CD4-positive, alpha-beta T cell treated with Interferon gamma for 1 hour (primary cell): ENCODE measurements around the gene TGFB2.

ENCODE experiments used
- DNase-seq: peaks from one replicate; pipeline ENCODE4 v3.0.0-alpha.2; 2020

The TGFB2 gene

DNA sequence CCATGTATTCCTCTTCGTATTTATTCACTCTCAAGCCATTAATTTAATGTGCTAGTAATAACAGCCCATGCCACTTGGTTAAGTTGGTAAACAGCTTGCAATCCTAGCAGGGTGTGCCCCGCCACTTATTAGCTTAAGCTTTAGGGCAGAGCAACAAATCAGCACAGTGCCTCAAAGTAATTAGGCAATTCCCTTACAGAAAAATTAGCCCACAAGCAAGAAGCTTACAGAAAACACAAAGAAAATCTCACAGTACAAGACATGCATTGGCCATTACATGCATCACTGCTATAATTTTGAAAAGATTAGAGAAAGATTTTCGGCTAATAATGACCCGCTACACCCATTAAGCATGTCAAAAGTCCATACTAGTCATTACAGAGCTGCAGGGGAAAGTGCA, 47.6 kb downstream of the TGFB2 start:
- no peak for DNase-seq

GRCh38 chr1:218394416-218394815, 49.3 kb downstream of the TGFB2 start:
- no peak for DNase-seq

- DNase-seq: no peak
Measured at GRCh38 chr1:218394989-218395388, 49.9 kb downstream of the TGFB2 start.

DNA sequence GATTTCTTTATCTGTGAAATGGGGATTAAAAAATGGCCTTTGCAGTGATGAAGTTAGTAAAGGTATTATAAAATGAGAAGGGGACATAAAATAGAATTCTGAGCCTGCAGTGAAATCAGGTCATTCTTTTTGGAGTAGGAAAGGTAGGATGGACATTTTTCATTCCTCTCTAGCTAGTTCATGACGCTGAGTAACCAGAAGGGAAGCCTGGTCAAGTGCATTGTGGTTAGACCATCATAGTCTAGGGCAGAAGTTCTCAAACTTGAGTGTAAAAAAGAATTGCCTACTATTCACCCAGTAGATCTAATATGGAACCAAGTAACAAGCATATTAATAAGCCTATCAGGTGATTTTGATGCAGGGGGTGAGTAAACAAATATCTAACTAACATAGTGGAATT, 50.8 kb downstream of the TGFB2 start:
- no peak for DNase-seq

GRCh38 chr1:218397752-218398339, 52.7 kb downstream of the TGFB2 start:
- no peak for DNase-seq

DNA sequence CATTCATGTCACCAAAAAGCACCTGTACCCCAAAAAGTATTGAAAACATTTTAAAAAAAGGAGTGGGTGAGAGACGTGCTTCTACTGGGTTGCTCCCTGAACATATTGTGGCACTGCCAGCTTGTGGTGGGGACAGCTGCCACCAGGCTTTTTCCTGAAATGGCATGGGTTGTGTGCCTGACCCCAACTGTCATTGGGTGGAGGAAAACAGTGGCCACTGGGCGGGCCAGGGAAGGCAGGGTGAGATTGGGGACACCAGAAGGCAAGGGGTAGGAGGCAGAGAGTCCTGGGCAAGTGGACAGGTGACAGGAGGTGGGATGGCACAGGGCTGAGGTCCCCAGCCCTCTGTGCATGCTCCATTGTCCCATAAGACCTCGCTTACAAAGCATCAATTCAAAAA, 55.5 kb downstream of the TGFB2 start:
- DNase-seq: no peak

GRCh38 chr1:218401441-218401997, 56.4 kb downstream of the TGFB2 start:
- no peak for DNase-seq

DNA sequence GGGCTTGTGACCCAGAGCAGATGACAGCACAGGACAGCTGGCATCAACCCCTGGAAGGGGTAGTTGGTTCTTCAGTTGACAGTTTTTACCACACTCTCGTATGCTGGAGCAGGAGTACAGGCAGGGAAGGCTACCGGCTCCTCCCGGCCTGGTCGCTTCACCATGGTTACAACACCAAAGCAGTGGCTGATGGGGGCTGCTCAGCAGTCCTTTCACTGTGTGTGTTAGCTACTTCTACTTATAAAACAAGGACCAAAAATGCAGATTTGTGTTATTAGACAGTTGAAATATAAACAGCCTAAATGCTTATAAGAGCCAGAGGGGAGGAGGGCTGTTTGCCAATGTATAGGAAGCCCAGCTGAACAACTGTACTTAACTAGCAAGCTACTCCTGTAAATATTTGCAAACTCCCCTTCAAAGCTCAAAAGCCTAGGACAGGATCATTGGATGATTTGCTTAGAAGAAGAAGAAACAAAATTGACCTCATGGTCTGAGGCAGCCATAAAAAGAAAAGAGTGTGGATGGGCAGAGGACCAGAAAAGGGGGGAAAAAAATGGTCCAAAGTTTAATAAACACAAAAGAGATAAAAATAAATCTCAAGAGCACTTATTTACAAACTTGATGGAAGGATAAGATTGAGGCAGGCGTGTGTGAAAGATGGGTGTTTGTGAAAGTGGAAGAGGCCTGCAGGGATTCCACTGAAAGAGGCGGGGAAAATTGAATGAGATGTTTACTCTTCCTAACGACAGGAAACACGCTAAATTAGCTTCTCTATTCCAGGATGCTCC, 57.1 kb downstream of the TGFB2 start:
- no peak for DNase-seq

DNA sequence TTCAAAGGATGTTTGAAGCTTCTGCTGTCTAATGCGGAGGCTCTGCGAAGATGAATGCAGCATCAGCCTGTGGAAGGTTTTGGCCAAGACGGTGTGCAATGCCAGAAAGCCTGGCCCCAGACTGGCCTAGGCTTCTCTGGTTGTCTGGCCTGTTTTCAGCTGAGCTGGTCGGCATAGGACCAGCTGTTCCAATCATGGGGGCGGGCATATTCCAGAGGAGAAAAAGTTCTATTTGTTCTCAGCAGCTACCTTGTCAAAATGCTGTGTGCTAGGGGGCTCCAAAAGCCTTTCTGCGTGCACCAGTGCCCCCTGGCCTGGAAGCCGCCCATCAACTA, 57.6 kb downstream of the TGFB2 start:
- no peak for DNase-seq

GRCh38 chr1:218403300-218403699, 58.2 kb downstream of the TGFB2 start:
- no peak for DNase-seq

GRCh38 chr1:218407630-218408029, 62.5 kb downstream of the TGFB2 start:
- DNase-seq: no peak

GRCh38 chr1:218408135-218408534, 63.0 kb downstream of the TGFB2 start:
- no peak for DNase-seq

- DNase-seq: no peak
Measured at GRCh38 chr1:218408942-218409341, 63.8 kb downstream of the TGFB2 start.

DNA sequence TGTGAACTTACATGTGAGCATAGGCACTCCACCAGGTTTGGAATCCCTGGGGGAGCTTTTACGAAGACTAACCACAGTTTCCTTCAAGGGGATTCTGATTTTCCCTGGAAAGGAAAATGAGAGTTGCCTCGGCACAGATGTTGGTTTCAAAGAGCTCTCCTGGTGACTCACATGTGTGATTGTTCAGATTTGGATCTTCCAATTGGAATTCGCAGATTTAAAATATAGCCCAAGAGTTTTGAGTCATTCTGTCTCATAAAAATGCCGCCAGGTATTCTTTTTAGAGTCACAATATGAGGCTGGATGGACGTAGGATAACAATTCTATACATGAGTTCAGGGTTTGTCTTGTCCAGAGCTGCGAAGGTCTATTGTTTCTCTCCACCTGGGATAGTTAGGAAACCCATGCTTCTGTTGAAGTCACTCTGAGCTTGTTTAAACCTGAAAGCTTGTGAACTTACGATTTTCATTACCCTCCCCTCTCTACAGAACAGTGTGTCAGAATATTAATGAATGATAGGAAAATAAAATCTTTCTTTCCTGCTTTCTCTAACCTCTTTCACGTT, 64.9 kb downstream of the TGFB2 start:
- DNase-seq: no peak

DNA sequence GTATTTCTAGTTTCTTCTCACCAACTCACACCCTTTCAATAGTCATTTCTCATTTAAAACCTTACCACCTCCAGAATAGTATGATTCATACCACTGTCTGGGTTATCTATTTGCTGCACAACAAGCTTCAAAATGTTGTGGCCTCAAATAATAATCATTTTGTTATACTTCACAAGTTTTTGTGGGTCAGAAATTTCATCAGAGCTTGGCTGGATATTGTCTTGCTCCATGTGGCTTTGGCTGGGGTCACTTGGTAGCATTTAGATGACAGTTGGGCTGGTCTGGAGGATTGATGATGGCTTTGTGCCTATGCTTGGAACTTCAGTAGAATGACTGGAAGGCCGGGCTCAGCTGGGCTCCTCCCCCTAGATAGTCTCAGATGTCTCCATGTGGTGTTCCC, 66.0 kb downstream of the TGFB2 start:
- no peak for DNase-seq

DNA sequence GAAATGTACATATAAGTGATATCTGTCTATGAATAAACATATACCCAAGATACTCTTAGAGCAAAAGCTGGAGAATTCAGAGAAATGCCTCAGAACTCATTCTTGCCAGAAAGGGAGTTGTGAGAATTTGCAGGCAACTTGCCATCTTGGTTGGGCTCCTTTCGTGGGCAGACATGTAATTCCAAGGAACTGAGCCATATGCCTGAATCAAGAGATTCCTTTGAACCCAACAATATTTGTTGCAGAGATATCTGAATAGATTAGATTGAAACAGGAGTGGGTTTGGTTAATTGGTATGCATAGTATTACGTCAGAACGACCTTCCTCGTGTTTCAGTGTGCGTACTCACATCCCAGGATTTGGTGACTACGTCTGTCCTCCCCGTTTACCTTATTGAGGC, 67.0 kb downstream of the TGFB2 start:
- DNase-seq: no peak

DNA sequence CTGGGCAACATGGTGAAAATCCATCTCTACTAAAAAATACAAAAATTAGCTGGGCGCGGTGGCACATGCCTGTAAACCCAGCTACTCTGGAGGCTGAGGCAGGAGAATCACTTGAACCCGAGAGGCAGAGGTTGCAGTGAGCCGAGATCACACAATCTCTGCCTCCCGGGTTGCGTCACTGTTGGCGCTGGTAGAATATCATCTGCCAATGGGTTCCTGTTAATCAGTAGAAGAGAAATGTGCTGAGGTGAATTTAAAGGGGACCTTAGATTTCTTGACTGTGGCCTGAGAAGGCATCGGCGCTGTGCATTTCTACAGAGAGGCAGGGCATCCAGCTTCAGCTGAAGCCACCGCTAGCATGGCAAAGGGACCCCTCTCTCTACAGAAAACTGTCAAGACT, 68.0 kb downstream of the TGFB2 start:
- no peak for DNase-seq

GRCh38 chr1:218414060-218414728, 69.1 kb downstream of the TGFB2 start:
- DNase-seq: no peak

DNA sequence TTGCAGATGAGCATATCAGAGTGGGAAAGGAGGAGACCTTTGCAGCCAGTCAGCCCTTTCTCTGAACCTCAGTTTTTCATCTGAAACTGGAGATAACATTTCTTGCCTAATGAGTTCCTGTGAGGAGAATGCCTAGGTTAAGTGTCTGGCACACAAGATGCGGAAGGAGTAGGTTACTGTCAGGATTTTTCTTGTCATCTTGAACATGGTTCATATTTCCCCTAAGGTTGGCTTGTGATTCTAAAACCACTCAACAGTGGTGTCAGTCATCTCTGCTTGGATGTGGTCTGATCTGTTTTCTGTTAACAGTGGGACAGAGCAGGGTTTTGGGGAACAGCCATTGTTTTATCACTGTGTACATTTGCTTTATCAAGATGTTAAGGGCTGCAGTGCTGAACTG, 70.6 kb downstream of the TGFB2 start:
- no peak for DNase-seq

GRCh38 chr1:218421531-218421930, 76.4 kb downstream of the TGFB2 start:
- DNase-seq: no peak

DNA sequence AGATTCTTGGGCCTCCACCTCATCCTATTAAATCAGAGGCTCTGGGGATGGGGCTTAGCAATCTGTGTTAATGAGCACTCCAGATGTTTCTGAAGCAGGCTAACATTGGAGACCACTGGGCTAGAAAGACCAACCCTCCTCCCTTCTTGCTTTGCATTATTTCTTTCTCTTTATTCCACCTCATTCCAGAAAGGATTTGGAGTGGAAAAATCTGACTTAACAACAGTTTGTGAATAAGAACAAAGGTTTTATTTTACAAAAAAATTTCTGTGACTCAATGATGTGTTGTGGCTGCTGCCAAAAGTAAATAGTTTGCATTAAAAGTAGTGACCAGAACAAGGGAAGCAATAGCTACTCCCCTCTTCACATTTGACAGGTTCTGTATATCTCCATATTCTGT, 79.4 kb downstream of the TGFB2 start:
- no peak for DNase-seq

- DNase-seq: no peak
Measured at GRCh38 chr1:218425647-218426342, 80.7 kb downstream of the TGFB2 start.

DNA sequence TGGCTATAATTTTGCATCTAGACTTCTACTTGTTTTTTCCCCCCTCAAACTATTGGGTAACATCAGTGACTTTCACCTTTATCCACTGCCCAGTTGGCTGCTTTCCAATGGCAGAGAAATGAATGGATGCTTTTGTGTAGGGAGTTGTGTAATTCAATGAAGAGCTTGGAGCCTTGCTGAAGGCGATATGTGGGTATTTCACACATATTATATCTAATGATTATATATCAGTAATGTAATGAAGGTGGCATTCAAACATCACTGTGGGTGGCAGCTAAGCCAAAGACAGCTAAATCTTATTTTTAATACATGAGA, 81.2 kb downstream of the TGFB2 start:
- no peak for DNase-seq
